NCI-H2107 (cell line): ENCODE data around the gene TMA7.

Experiments
- DNase-seq: peaks from one replicate; lab custom pipeline; 2025; lab: John Stamatoyannopoulos, UW

The TMA7 gene

GRCh38 chr3:48423241-48423882 is 16.7 kb upstream of the TMA7 start:
- DNase-seq = no peak

GRCh38 chr3:48423883-48424695 is 16.0 kb upstream of the TMA7 start:
- no peak for DNase-seq

- no peak for DNase-seq
Measured at GRCh38 chr3:48425281-48425812, 14.7 kb upstream of the TMA7 start.

- DNase-seq = no peak
Measured at GRCh38 chr3:48426401-48426909, 13.6 kb upstream of the TMA7 start.

GRCh38 chr3:48426944-48427629 is 13.0 kb upstream of the TMA7 start:
- DNase-seq = no peak

- no peak for DNase-seq
Measured at GRCh38 chr3:48427630-48427962, 12.5 kb upstream of the TMA7 start.

GRCh38 chr3:48428088-48428571 is 11.9 kb upstream of the TMA7 start:
- DNase-seq = no peak

- no peak for DNase-seq
Measured at GRCh38 chr3:48428572-48429316, 11.3 kb upstream of the TMA7 start.

GRCh38 chr3:48429317-48429959 is 10.6 kb upstream of the TMA7 start:
- DNase-seq = peak; percentile 56

GRCh38 chr3:48429960-48430707 is 9.9 kb upstream of the TMA7 start, which contains the start of gene PLXNB1:
TSS of gene PLXNB1 (minus strand) at chr3:48430086. CDS start at chr3:48424611, 5,475 bp downstream.
- peak; percentile 23 for DNase-seq

GRCh38 chr3:48430708-48431101 is 9.4 kb upstream of the TMA7 start:
- DNase-seq = no peak

- no peak for DNase-seq
Measured at GRCh38 chr3:48431224-48432029, 8.6 kb upstream of the TMA7 start.

- DNase-seq = no peak
Measured at GRCh38 chr3:48432411-48433371, 7.4 kb upstream of the TMA7 start.

GRCh38 chr3:48433472-48434118 is 6.5 kb upstream of the TMA7 start:
- no peak for DNase-seq

GRCh38 chr3:48434591-48435222 is 5.3 kb upstream of the TMA7 start:
- no peak for DNase-seq

- no peak for DNase-seq
Measured at GRCh38 chr3:48435223-48435595, 4.8 kb upstream of the TMA7 start.

GRCh38 chr3:48435774-48436476 is 4.1 kb upstream of the TMA7 start:
- DNase-seq = peak; percentile 19
